Suprapubic skin (tissue), 4 donors: Measurements from ENCODE around the gene SOX3. TPM values are rescaled to one million over a fixed set of nuclear protein-coding genes. Genes with fewer than 3 reads are reported as not detected.

Experiments used
- DNase-seq, 2 donors: peaks; one replicate each; pipeline ENCODE4 v3.0.0-alpha.2; 2019; ENCODE audit warnings: low spot score in 2 of 2
- H3K27ac ChIP-seq: fragments of 200-600 bp; sonication (generic); one replicate; pipeline ENCODE4 v1.5.1; 2019
- H3K27me3 ChIP-seq: fragments of 200-600 bp; sonication (generic); one replicate; pipeline ENCODE4 v1.5.1; 2019
- H3K36me3 ChIP-seq: fragments of 200-600 bp; sonication (generic); one replicate; pipeline ENCODE4 v1.5.1; 2019
- H3K4me1 ChIP-seq: fragments of 200-600 bp; sonication (generic); one replicate; pipeline ENCODE4 v1.5.1; 2019
- H3K4me3 ChIP-seq: fragments of 200-600 bp; sonication (generic); one replicate; pipeline ENCODE4 v1.5.1; 2019; ENCODE audit warnings: mild to moderate bottlenecking
- H3K9me3 ChIP-seq: fragments of 200-600 bp; sonication (generic); one replicate; pipeline ENCODE4 v1.5.1; 2019
- CTCF ChIP-seq, 2 donors: fragments of 200-600 bp in 1 of 2; fragments of 450-650 bp in 1 of 2; sonication (generic) in 1 of 2; IDR thresholded peaks; one replicate each; pipeline ENCODE4 v1.5.1; 2016 to 2019; ENCODE audit warnings: antibody characterized with exemption in 2 of 2, mild to moderate bottlenecking in 1 of 2, moderate library complexity in 1 of 2
- EP300 ChIP-seq: sonication (generic); formaldehyde crosslinking; IDR thresholded peaks from one replicate; pipeline ENCODE4 v1.6.1; 2017; ENCODE audit warnings: antibody characterized with exemption
- POLR2A ChIP-seq, 2 donors: fragments of 450-650 bp; IDR thresholded peaks; one replicate each; pipeline ENCODE4 v1.6.1; 2017; ENCODE audit warnings: antibody characterized with exemption in 2 of 2, mild to moderate bottlenecking in 2 of 2, moderate library complexity in 2 of 2
- POLR2AphosphoS5 ChIP-seq, 3 donors: sonication (generic); formaldehyde crosslinking; IDR thresholded peaks; one replicate each; pipeline ENCODE4 v1.6.1; 2017; ENCODE audit warnings: antibody characterized with exemption in 3 of 3
- WGBS: methylation state at CpG from one replicate; pipeline ENCODE4 v1.1.5; 2018; 5-methylcytosine and 5-hydroxymethylcytosine counted together
- total RNA-seq, 4 donors: library from RNA; depleted of rRNA; stranded (reverse); fragments of >200 nt; gene quantifications; one replicate each; pipeline ENCODE4 v1.1.0, GENCODE V29; 2016

Gene SOX3
- total RNA-seq, 4 donors from 2014 or later: not detected

GRCh38 chrX:140507982-140508305 lies 3.1 kb upstream of the SOX3 start:
- Histone ChIP-seq H3K9me3 (no peaks in the 10 kb centered on the region), H3K27ac (no peak overlapping the region), H3K36me3 (no peaks in the 10 kb centered on the region), H3K4me3 (no peak overlapping the region), H3K27me3 (peaks cover 86% of the 10 kb centered on the region), H3K4me1 (peaks cover 39% of the 10 kb centered on the region)
- WGBS: no CpG with 5 or more reads among the region's 23 CpGs
- no peak for TF ChIP-seq EP300
- TF ChIP-seq POLR2A (IDR thresholded peaks at IDR 0.05): no peak
- no peak for TF ChIP-seq CTCF (IDR thresholded peaks at IDR 0.05)
- no peak for TF ChIP-seq POLR2AphosphoS5 (IDR thresholded peaks at IDR 0.05)
- no peak for DNase-seq

- no peak overlapping the region for H3K4me3 ChIP-seq
- TF ChIP-seq POLR2A (IDR thresholded peaks at IDR 0.05): no peak
- TF ChIP-seq POLR2AphosphoS5 (IDR thresholded peaks at IDR 0.05): no peak
- no peak for TF ChIP-seq EP300
- no peak for TF ChIP-seq CTCF (IDR thresholded peaks at IDR 0.05)
- no peaks in the 10 kb centered on the region for H3K36me3 ChIP-seq
- no peak overlapping the region for H3K27ac ChIP-seq
- DNase-seq: no peak
- no peaks in the 10 kb centered on the region for H3K9me3 ChIP-seq
- peaks cover 90% of the 10 kb centered on the region for H3K27me3 ChIP-seq
- peaks cover 44% of the 10 kb centered on the region for H3K4me1 ChIP-seq
- WGBS: 32% methylated on average over 28 of the region's 36 CpGs
Measured at GRCh38 chrX:140507223-140507981, 2.5 kb upstream of the SOX3 start.

- no peaks in the 10 kb centered on the region for H3K9me3 ChIP-seq
- 38% methylated on average over 44 of the region's 63 CpGs for WGBS
- no peaks in the 10 kb centered on the region for H3K36me3 ChIP-seq
- H3K4me1 ChIP-seq: peaks cover 44% of the 10 kb centered on the region
- TF ChIP-seq POLR2AphosphoS5 (IDR thresholded peaks at IDR 0.05) (no peak), EP300 (no peak), CTCF (IDR thresholded peaks at IDR 0.05) (no peak), POLR2A (IDR thresholded peaks at IDR 0.05) (no peak)
- H3K27ac ChIP-seq: no peak overlapping the region
- H3K27me3 ChIP-seq: peaks cover 92% of the 10 kb centered on the region
- DNase-seq: no peak
- no peak overlapping the region for H3K4me3 ChIP-seq
Measured at GRCh38 chrX:140505421-140506337, 810 bp upstream of the SOX3 start.

- H3K27ac ChIP-seq: no peak overlapping the region
- H3K36me3 ChIP-seq: no peaks in the 10 kb centered on the region
- peak overlapping the region; percentile 48 for H3K4me3 ChIP-seq
- no peak for DNase-seq
- 45% methylated on average over 13 of the region's 92 CpGs for WGBS
- H3K9me3 ChIP-seq: no peaks in the 10 kb centered on the region
- H3K27me3 ChIP-seq: peaks cover 88% of the 10 kb centered on the region
- H3K4me1 ChIP-seq: peaks cover 44% of the 10 kb centered on the region
- TF ChIP-seq POLR2A (IDR thresholded peaks at IDR 0.05) (no peak), CTCF (IDR thresholded peaks at IDR 0.05) (no peak), EP300 (no peak), POLR2AphosphoS5 (IDR thresholded peaks at IDR 0.05) (no peak)
Measured at GRCh38 chrX:140503714-140504351, 1.0 kb downstream of the SOX3 start.

GRCh38 chrX:140503238-140503601 lies 1.6 kb downstream of the SOX3 start:
- peaks cover 85% of the 10 kb centered on the region for H3K27me3 ChIP-seq
- DNase-seq: no peak
- peaks cover 44% of the 10 kb centered on the region for H3K4me1 ChIP-seq
- H3K36me3 ChIP-seq: no peaks in the 10 kb centered on the region
- H3K27ac ChIP-seq: no peak overlapping the region
- no peak for TF ChIP-seq POLR2A (IDR thresholded peaks at IDR 0.05)
- no peak for TF ChIP-seq POLR2AphosphoS5 (IDR thresholded peaks at IDR 0.05)
- H3K9me3 ChIP-seq: no peaks in the 10 kb centered on the region
- WGBS: 37% methylated on average over 14 of the region's 14 CpGs
- peak overlapping the region; percentile 48 for H3K4me3 ChIP-seq
